Left ventricle myocardium inferior (tissue), 1 donor: Measurements from ENCODE around the gene TNFSF10. TPM values are rescaled to one million over a fixed set of nuclear protein-coding genes. Genes with fewer than 3 reads are reported as not detected.

Experiments
- DNase-seq: peaks from one replicate; pipeline ENCODE4 v3.0.0-alpha.2; 2020
- H3K27ac ChIP-seq: fragments of 200-600 bp; replicated peaks from 2 replicates; pipeline ENCODE4 v1.8.0; 2021
- H3K27me3 ChIP-seq: fragments of 200-600 bp; 2 replicates; pipeline ENCODE4 v1.8.0; 2021; ENCODE audit warnings: low read depth
- H3K36me3 ChIP-seq: fragments of 200-600 bp; 2 replicates; pipeline ENCODE4 v1.8.0; 2021
- H3K4me1 ChIP-seq: fragments of 200-600 bp; 2 replicates; pipeline ENCODE4 v1.8.0; 2021
- H3K4me3 ChIP-seq: fragments of 200-600 bp; 2 replicates; pipeline ENCODE4 v1.8.0; 2021; ENCODE audit warnings: mild to moderate bottlenecking, moderate library complexity
- H3K9me3 ChIP-seq: fragments of 200-600 bp; replicated peaks from 2 replicates; pipeline ENCODE4 v1.8.0; 2021
- CTCF ChIP-seq: fragments of 200-600 bp; IDR thresholded peaks from 2 replicates; pipeline ENCODE4 v1.8.0; 2021; ENCODE audit warnings: antibody characterized with exemption, mild to moderate bottlenecking, borderline replicate concordance
- intact Hi-C: fragments of 100-400 bp; cut with micrococcal nuclease; formaldehyde crosslinking; loops from one replicate; pipeline ENCODE4 v1.11.0; 2022
- total RNA-seq: library from RNA; stranded (reverse); fragmentation: NEBNext Ultra II Directional; extraction: Animal tissue kit (Norgen Biotek cat#: 25700); gene quantifications from one replicate; pipeline ENCODE4 v1.2.1, GENCODE V29; 2021
- donor health status: DM: no; HTN: yes; CAD: no; lungs with severe emphysema.

TNFSF10 gene
- total RNA-seq, 1 donor from 2014 or later = 12.6 TPM

- intact Hi-C loops = no loop called here
- no peak for DNase-seq
- peak overlapping the region; percentile 30 for H3K4me3 ChIP-seq
These were observed 39.9 kb upstream of the TNFSF10 start for GRCh38 chr3:172562871-172563865.

GRCh38 chr3:172561897-172562640 lies 38.8 kb upstream of the TNFSF10 start:
- DNase-seq = no peak
- Histone ChIP-seq H3K9me3 (no peaks in the 10 kb centered on the region), H3K36me3 (no peaks in the 10 kb centered on the region), H3K27me3 (no peaks in the 10 kb centered on the region), H3K4me3 (peak overlapping the region; percentile 30), H3K27ac (peak overlapping the region; percentile 85), H3K4me1 (peaks cover 29% of the 10 kb centered on the region)
- intact Hi-C loops = no loop called here
- no peak for TF ChIP-seq CTCF

More at GRCh38 chr3:172562871-172563865, 39.9 kb upstream of the TNFSF10 start:
- no peaks in the 10 kb centered on the region for H3K36me3 ChIP-seq
- peak overlapping the region; percentile 85 for H3K27ac ChIP-seq
- no peaks in the 10 kb centered on the region for H3K27me3 ChIP-seq
- peaks cover 3% of the 10 kb centered on the region for H3K9me3 ChIP-seq
- TF ChIP-seq CTCF = no peak
- peaks cover 21% of the 10 kb centered on the region for H3K4me1 ChIP-seq

- Histone ChIP-seq H3K9me3 (no peaks in the 10 kb centered on the region), H3K4me3 (no peak overlapping the region), H3K27ac (no peak overlapping the region), H3K36me3 (no peaks in the 10 kb centered on the region), H3K27me3 (no peaks in the 10 kb centered on the region), H3K4me1 (peaks cover 33% of the 10 kb centered on the region)
- TF ChIP-seq CTCF = no peak
- intact Hi-C loops = no loop called here
- DNase-seq = no peak
These were observed 37.4 kb upstream of the TNFSF10 start for GRCh38 chr3:172560586-172560985.

- DNase-seq = no peak
- Histone ChIP-seq H3K36me3 (no peaks in the 10 kb centered on the region), H3K4me3 (no peak overlapping the region), H3K27me3 (no peaks in the 10 kb centered on the region), H3K9me3 (no peaks in the 10 kb centered on the region), H3K27ac (no peak overlapping the region), H3K4me1 (peaks cover 33% of the 10 kb centered on the region)
- TF ChIP-seq CTCF = no peak
- intact Hi-C loops = no loop called here
These were observed 36.8 kb upstream of the TNFSF10 start for GRCh38 chr3:172560026-172560425.

GRCh38 chr3:172559020-172559419 lies 35.8 kb upstream of the TNFSF10 start:
- no peak for TF ChIP-seq CTCF
- Histone ChIP-seq H3K9me3 (no peaks in the 10 kb centered on the region), H3K4me1 (peaks cover 31% of the 10 kb centered on the region), H3K4me3 (no peak overlapping the region), H3K36me3 (no peaks in the 10 kb centered on the region), H3K27me3 (no peaks in the 10 kb centered on the region), H3K27ac (peak overlapping the region; percentile 20)
- DNase-seq = no peak
- intact Hi-C loops = no loop called here
